HepG2 (cell line): ENCODE measurements around the gene ASTN2.

Experiments
- CTCF ChIP-seq: sonication (generic); formaldehyde crosslinking; IDR thresholded peaks from 2 replicates; pipeline ENCODE4 v1.5.0; 2020; ENCODE audit warnings: mild to moderate bottlenecking, missing genetic modification reagents, moderate library complexity
- GTF2F1 ChIP-seq: fragments of 150-350 bp; IDR thresholded peaks from 2 replicates; pipeline ENCODE4 v1.6.1; 2014; ENCODE audit warnings: low read length
- PHF8 ChIP-seq: sonication (generic); formaldehyde crosslinking; IDR thresholded peaks from 2 replicates; pipeline ENCODE4 v1.5.0; 2020; ENCODE audit warnings: missing genetic modification reagents
- POGK ChIP-seq: sonication (generic); formaldehyde crosslinking; conservative IDR thresholded peaks from 2 replicates; pipeline ENCODE4 v1.8.0; 2022; ENCODE audit warnings: mild to moderate bottlenecking, moderate library complexity, missing genetic modification reagents
- SETDB1 ChIP-seq: sonication (generic); formaldehyde crosslinking; IDR thresholded peaks from 2 replicates; pipeline ENCODE4 v1.5.1; 2020; ENCODE audit warnings: missing genetic modification reagents, mild to moderate bottlenecking, borderline replicate concordance
- SNAPC4 ChIP-seq: sonication (generic); formaldehyde crosslinking; IDR thresholded peaks from 2 replicates; pipeline ENCODE4 v1.4.0; 2020; ENCODE audit warnings: mild to moderate bottlenecking, missing genetic modification reagents
- SPEN ChIP-seq: sonication (generic); formaldehyde crosslinking; IDR thresholded peaks from 2 replicates; pipeline ENCODE4 v1.5.1; 2020; ENCODE audit warnings: low read depth, mild to moderate bottlenecking, missing genetic modification reagents
- STAG1 ChIP-seq: sonication (generic); formaldehyde crosslinking; IDR thresholded peaks from 2 replicates; pipeline ENCODE4 v1.4.0; 2020; ENCODE audit warnings: missing genetic modification reagents
- ZFP36L1 ChIP-seq: sonication (generic); formaldehyde crosslinking; IDR thresholded peaks from 2 replicates; pipeline ENCODE4 v1.8.0; 2022; ENCODE audit warnings: mild to moderate bottlenecking, missing genetic modification reagents, moderate library complexity
- ZNF264 ChIP-seq: sonication (generic); formaldehyde crosslinking; IDR thresholded peaks from 2 replicates; pipeline ENCODE4 v1.4.0; 2020; ENCODE audit warnings: missing genetic modification reagents

- TF ChIP-seq SETDB1 (CRISPR knock-in tag) (no peak), ZNF264 (no peak), SPEN (no peak), CTCF (CRISPR knock-in tag) (no peak), SNAPC4 (no peak), PHF8 (CRISPR knock-in tag) (no peak), GTF2F1 (no peak), POGK (CRISPR knock-in tag) (no peak), ZFP36L1 (CRISPR knock-in tag) (no peak), STAG1 (no peak)
These were observed 926.5 kb downstream of the ASTN2 start for GRCh38 chr9:116488373-116488772.
